KMS-11 (cell line): Measurements from ENCODE around the gene HSD17B12.

Experiments
- H2AFZ ChIP-seq: fragments of 200-600 bp; sonication (generic); 2 replicates; pipeline ENCODE4 v1.6.1; 2016; ENCODE audit warnings: antibody characterized with exemption, mixed run types, low read depth
- H3K27ac ChIP-seq: fragments of 200-600 bp; sonication (generic); 2 replicates; pipeline ENCODE4 v1.6.1; 2016; ENCODE audit warnings: mild to moderate bottlenecking, mixed run types
- H3K27me3 ChIP-seq: fragments of 200-600 bp; sonication (generic); 2 replicates; pipeline ENCODE4 v1.6.1; 2017; ENCODE audit warnings: mild to moderate bottlenecking, low read depth, mixed run types, moderate library complexity; ENCODE audit not compliant: insufficient read depth
- H3K36me3 ChIP-seq: fragments of 200-600 bp; sonication (generic); 2 replicates; pipeline ENCODE4 v1.6.1; 2017; ENCODE audit warnings: mild to moderate bottlenecking, mixed run types; ENCODE audit not compliant: insufficient read depth
- H3K4me1 ChIP-seq: fragments of 200-600 bp; sonication (generic); 2 replicates; pipeline ENCODE4 v1.6.1; 2016; ENCODE audit warnings: mild to moderate bottlenecking, low read depth, mixed run types; ENCODE audit not compliant: poor library complexity, severe bottlenecking
- H3K4me2 ChIP-seq: fragments of 200-600 bp; sonication (generic); 2 replicates; pipeline ENCODE4 v1.7.0; 2016; ENCODE audit warnings: mild to moderate bottlenecking, mixed run types
- H3K4me3 ChIP-seq: fragments of 200-600 bp; sonication (generic); IDR thresholded peaks from 2 replicates; pipeline ENCODE4 v1.6.1; 2017; ENCODE audit warnings: low read depth, low read length, mixed read lengths; ENCODE audit not compliant: insufficient read depth
- H3K79me2 ChIP-seq: fragments of 200-600 bp; sonication (generic); 2 replicates; pipeline ENCODE4 v1.6.1; 2016; ENCODE audit warnings: low read depth, mixed run types; ENCODE audit not compliant: insufficient read depth
- H3K9ac ChIP-seq: fragments of 200-600 bp; sonication (generic); 2 replicates; pipeline ENCODE4 v1.6.1; 2016; ENCODE audit warnings: mild to moderate bottlenecking, mixed run types
- H4K20me1 ChIP-seq: fragments of 200-600 bp; sonication (generic); 2 replicates; pipeline ENCODE4 v1.6.1; 2016; ENCODE audit warnings: mild to moderate bottlenecking, mixed run types; ENCODE audit not compliant: insufficient read depth
- TF ChIP-seq, protein P1 (sequence below): fragments of 200-600 bp; sonication (generic); conservative IDR thresholded peaks from 2 replicates; pipeline ENCODE4 v1.6.1; 2017; ENCODE audit warnings: low read depth, mild to moderate bottlenecking, antibody characterized with exemption, low read length, moderate library complexity, mixed read lengths

HSD17B12 gene

DNA sequence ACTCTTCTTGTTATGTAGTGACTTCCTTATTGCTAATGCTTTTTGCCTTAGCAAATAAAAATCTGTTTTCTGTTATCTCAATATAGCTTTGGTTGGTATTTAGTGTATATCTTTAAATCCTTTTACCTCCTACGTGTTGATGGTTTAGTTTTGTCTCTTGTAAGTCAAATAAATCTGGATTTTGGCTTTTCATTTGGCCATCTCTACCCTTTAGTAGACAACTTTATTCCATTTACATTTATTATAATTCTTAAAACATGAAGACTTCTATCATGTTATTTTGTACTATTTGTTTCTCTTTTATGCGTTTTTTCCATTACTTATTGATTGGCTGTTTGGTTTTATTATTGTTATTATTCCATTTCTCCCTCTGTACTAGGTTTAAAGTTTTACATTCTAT lies 180.6 kb downstream of the HSD17B12 start:
- Histone ChIP-seq H3K4me3 (no peak overlapping the region), H3K27ac (no peak overlapping the region), H3K36me3 (no peaks in the 10 kb centered on the region), H3K79me2 (no peaks in the 10 kb centered on the region), H2AFZ (no peak overlapping the region), H3K4me1 (no peaks in the 10 kb centered on the region), H3K4me2 (no peak overlapping the region), H4K20me1 (no peaks in the 10 kb centered on the region), H3K9ac (no peak overlapping the region), H3K27me3 (no peaks in the 10 kb centered on the region; the same call in 1 of the 2 replicates)
- TF ChIP-seq, protein P1, sequence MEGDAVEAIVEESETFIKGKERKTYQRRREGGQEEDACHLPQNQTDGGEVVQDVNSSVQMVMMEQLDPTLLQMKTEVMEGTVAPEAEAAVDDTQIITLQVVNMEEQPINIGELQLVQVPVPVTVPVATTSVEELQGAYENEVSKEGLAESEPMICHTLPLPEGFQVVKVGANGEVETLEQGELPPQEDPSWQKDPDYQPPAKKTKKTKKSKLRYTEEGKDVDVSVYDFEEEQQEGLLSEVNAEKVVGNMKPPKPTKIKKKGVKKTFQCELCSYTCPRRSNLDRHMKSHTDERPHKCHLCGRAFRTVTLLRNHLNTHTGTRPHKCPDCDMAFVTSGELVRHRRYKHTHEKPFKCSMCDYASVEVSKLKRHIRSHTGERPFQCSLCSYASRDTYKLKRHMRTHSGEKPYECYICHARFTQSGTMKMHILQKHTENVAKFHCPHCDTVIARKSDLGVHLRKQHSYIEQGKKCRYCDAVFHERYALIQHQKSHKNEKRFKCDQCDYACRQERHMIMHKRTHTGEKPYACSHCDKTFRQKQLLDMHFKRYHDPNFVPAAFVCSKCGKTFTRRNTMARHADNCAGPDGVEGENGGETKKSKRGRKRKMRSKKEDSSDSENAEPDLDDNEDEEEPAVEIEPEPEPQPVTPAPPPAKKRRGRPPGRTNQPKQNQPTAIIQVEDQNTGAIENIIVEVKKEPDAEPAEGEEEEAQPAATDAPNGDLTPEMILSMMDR, result no peak

DNA sequence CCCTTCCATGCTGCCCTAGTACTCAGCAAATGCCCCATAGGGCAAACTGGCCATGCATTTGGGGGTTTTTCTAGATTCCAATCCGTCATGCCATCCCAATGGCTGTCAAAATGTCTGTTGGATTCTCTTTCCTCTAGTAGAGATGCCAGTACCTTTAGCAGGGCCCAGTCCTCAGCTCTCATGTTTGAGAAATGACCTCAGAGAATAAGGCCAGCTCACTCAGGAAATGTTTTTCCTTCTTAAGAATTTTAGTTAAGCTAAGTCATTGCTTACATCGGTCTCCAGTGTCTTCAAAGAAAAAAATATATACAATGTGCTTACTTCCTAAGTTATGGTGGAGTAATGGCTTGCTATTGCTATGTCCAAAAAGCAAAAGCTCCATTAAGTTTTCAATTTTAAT lies 186.0 kb downstream of the HSD17B12 start:
- H3K27me3 ChIP-seq, result peaks cover 42% of the 10 kb centered on the region
- no peak overlapping the region for H3K9ac ChIP-seq
- H3K79me2 ChIP-seq, result no peaks in the 10 kb centered on the region
- H4K20me1 ChIP-seq, result no peaks in the 10 kb centered on the region
- H3K36me3 ChIP-seq, result no peaks in the 10 kb centered on the region
- peaks cover 18% of the 10 kb centered on the region for H3K4me1 ChIP-seq
- no peak overlapping the region for H3K27ac ChIP-seq
- H3K4me3 ChIP-seq, result no peak overlapping the region
- H3K4me2 ChIP-seq, result no peak overlapping the region
- TF ChIP-seq, protein P1, result no peak
- H2AFZ ChIP-seq, result no peak overlapping the region

DNA sequence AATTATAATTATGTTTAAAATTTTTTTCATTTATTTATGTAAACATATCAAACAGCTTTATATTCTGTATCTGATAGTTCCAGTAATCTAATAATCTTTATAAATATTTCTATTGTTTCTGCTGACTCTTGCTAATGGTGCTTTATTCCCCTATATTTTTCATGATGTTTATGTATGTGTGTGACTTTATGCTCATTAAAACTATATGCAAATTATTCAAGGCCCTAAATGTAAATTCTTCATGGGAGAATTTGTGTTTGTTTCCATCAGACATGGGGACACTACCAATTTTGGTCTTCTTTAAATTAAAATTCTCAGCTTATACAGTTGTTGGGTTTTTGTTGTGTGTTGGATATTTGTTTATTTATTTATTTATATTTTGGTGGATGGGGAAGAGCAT lies 186.4 kb downstream of the HSD17B12 start:
- Histone ChIP-seq H3K4me3 (no peak overlapping the region), H3K27me3 (peaks cover 46% of the 10 kb centered on the region), H3K36me3 (no peaks in the 10 kb centered on the region), H3K4me2 (no peak overlapping the region), H3K9ac (no peak overlapping the region), H2AFZ (no peak overlapping the region), H3K27ac (no peak overlapping the region), H4K20me1 (no peaks in the 10 kb centered on the region), H3K4me1 (peaks cover 18% of the 10 kb centered on the region), H3K79me2 (no peaks in the 10 kb centered on the region)
- TF ChIP-seq, protein P1, result no peak

DNA sequence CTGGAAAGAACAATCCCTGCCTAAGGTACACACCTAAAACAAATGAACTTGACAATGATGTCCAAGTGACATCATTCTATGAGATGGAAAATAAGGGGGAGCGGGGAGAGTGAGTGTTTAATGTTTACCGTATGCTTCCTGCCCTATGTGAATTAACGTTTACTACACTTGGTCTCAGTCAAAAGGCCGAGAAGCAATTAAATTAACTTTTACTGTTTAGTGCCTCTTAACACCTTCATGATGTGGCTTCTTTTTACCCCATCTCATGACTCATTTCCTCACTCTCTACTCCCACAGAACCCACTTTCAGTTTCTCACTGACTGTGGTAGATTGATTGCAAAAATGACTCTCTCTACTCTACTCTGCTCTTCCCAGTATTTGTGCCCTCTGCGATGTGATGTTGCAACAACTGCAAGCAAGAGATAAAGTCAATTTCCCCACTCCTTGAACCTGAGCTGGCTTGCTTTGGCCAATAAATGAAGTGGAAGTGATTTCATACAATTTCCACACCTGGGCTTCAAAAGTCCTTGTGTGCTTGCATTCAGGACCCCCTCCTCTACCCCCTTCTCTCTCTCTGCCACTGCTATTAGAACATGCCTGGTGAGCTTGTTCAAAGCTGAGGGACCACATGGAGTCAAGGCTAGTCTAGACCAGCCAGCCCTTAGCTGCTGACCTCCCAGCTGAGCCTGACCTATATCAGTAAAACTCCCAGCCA lies 188.5 kb downstream of the HSD17B12 start:
- H3K27ac ChIP-seq, result no peak overlapping the region
- peaks cover 66% of the 10 kb centered on the region for H3K27me3 ChIP-seq
- H2AFZ ChIP-seq, result no peak overlapping the region
- TF ChIP-seq, protein P1, result no peak
- H3K4me1 ChIP-seq, result peaks cover 18% of the 10 kb centered on the region
- no peaks in the 10 kb centered on the region for H3K36me3 ChIP-seq
- H3K4me2 ChIP-seq, result peak overlapping the region; percentile 57
- no peak overlapping the region for H3K4me3 ChIP-seq
- H3K9ac ChIP-seq, result no peak overlapping the region
- no peaks in the 10 kb centered on the region for H4K20me1 ChIP-seq
- no peaks in the 10 kb centered on the region for H3K79me2 ChIP-seq
